ENCODE data around the gene CHMP4A.

The CHMP4A gene

GRCh38 chr14:24212924-24213865 is at the start of gene CHMP4A:
Gene CHMP4A (minus strand): TSS chr14:24213488. CDS start chr14:24213439, 49 bp downstream.
- DNase-seq: peak; percentile 99

- DNase-seq: no peak
Observed at GRCh38 chr14:24261969-24262327, 48.7 kb upstream of the CHMP4A start.

- DNase-seq: no peak
Observed at GRCh38 chr14:24261256-24261968, 48.1 kb upstream of the CHMP4A start.

GRCh38 chr14:24260780-24261157 is 47.5 kb upstream of the CHMP4A start:
- no peak for DNase-seq

- DNase-seq: no peak
Observed at GRCh38 chr14:24260026-24260779, 46.9 kb upstream of the CHMP4A start.

- DNase-seq: no peak
Observed at GRCh38 chr14:24259282-24260025, 46.2 kb upstream of the CHMP4A start.

GRCh38 chr14:24258548-24259265 is 45.4 kb upstream of the CHMP4A start:
- no peak for DNase-seq

- no peak for DNase-seq
Observed at GRCh38 chr14:24258119-24258518, 44.8 kb upstream of the CHMP4A start.

GRCh38 chr14:24256960-24257359 is 43.7 kb upstream of the CHMP4A start:
- no peak for DNase-seq

- no peak for DNase-seq
Observed at GRCh38 chr14:24255931-24256711, 42.8 kb upstream of the CHMP4A start.

GRCh38 chr14:24255438-24255837 is 42.1 kb upstream of the CHMP4A start:
- DNase-seq: no peak

GRCh38 chr14:24254630-24255392 is 41.5 kb upstream of the CHMP4A start:
- no peak for DNase-seq

GRCh38 chr14:24253936-24254335 is 40.6 kb upstream of the CHMP4A start:
- DNase-seq: no peak

- DNase-seq: no peak
Observed at GRCh38 chr14:24252289-24253124, 39.2 kb upstream of the CHMP4A start.

GRCh38 chr14:24251880-24252288 is 38.6 kb upstream of the CHMP4A start:
- DNase-seq: no peak

- DNase-seq: no peak
Observed at GRCh38 chr14:24250354-24250753, 37.1 kb upstream of the CHMP4A start.

GRCh38 chr14:24249230-24250021 is 36.1 kb upstream of the CHMP4A start:
- no peak for DNase-seq

- DNase-seq: no peak
Observed at GRCh38 chr14:24247422-24247821, 34.1 kb upstream of the CHMP4A start.
